NK-92 (cell line): ENCODE results near the gene TMEM204.

Experiments
- DNase-seq: peaks from one replicate; lab custom pipeline; 2025; ENCODE audit not compliant: unreplicated experiment; lab: John Stamatoyannopoulos, UW

Gene TMEM204

GRCh38 chr16:1556254-1556653, 22.8 kb downstream of the TMEM204 start:
- no peak for DNase-seq

GRCh38 chr16:1557074-1557473, 23.6 kb downstream of the TMEM204 start:
- DNase-seq: no peak

GRCh38 chr16:1557576-1557975, 24.1 kb downstream of the TMEM204 start:
- DNase-seq: no peak

GRCh38 chr16:1559446-1559975, 26.0 kb downstream of the TMEM204 start:
- DNase-seq: no peak

DNA sequence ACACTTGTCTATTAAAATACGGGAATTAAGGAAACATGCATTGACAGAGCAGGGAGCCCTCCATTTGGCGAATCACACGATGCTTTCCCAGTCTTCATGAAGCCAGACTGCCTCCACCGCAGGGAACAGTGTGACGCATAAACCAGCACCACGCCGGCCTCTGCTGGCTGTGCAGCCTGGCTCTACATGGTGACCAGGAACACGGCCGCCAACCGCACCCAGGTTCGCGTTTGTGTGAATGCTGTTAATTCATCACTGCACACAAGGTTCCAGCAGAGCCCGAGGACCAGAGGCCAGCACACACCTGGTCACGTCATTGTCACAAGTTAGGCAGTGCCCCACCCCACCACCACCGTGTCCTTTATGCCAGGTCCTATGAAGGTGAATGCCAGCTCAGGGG, 26.7 kb downstream of the TMEM204 start:
- no peak for DNase-seq

DNA sequence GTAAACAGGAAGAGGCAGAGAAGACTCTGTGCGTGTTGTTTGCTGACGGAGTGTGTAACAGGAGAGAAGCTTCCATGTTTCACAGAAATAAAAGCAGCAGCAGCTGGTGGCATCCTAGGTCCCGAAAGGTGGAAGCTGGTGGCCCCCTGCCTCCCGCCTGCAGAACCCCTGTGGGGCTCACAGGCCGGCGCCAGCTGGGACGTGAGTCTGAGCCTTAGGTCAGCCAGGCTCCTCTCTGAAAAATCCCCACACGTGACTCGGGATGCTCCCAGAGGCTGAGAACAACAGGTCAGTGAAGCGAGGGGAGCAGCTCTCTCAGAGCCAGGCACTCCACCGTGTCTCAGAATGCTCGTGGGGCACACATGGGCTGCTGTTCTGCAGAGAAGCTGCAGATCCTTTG, 27.4 kb downstream of the TMEM204 start:
- DNase-seq: no peak

GRCh38 chr16:1561266-1561665, 27.8 kb downstream of the TMEM204 start:
- no peak for DNase-seq

GRCh38 chr16:1561836-1562235, 28.4 kb downstream of the TMEM204 start:
- DNase-seq: no peak

GRCh38 chr16:1563786-1564185, 30.3 kb downstream of the TMEM204 start:
- no peak for DNase-seq

GRCh38 chr16:1564325-1564724, 30.9 kb downstream of the TMEM204 start:
- no peak for DNase-seq

DNA sequence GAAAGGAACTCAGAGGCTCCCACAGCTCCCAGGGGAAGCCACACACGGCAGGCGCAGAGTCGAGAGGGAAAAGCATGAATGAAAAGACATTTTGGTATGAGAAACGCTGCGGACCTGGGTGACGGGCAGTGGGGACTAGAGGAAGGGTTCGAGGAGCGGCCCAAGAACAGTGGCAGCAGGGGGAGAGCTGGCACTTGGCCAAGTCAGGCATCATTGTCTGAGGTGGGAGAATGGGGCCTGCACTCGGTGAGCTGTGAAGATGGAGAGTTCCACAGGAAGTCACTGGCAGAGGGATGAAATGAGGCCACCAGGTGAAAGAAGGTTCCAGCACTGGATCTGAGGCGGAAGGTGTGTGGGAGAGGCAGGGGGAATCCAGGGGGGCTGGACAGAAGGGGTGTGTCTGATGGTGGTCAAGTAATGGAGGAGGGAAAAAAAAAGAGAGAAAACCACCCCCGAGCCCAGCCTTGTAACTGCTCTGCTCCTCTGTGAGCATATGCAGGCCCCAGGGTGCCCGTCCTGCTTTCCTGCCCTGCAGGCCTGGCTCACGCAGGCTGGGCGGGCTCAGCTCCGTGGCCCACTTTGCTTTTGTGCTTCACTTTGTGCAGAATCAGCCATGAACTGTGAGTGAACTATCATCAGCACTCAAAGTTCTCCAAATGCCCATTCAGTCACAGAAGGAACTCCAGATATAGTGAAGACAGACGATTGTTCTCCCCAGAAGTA, 31.8 kb downstream of the TMEM204 start:
- DNase-seq: no peak

DNA sequence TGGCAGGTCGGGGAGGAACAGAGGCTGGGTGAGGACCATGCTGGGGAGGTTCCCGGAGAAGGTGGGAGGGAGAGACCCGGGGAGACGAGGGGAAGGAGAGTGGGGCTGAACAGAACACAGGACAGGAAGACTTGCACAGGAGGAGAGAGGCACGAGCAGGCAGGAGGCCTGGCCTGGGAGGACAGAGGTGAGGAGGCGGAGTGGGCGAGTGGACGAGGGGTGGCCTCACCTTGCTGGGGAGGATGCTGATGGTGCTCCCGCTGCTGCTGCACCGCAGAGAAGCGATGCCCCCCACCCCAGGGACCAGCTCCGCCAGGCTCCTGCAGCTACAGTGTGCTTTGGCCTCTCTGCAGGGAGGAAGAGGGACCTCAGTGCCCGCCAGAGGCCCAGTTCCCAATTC, 34.5 kb downstream of the TMEM204 start:
- no peak for DNase-seq

DNA sequence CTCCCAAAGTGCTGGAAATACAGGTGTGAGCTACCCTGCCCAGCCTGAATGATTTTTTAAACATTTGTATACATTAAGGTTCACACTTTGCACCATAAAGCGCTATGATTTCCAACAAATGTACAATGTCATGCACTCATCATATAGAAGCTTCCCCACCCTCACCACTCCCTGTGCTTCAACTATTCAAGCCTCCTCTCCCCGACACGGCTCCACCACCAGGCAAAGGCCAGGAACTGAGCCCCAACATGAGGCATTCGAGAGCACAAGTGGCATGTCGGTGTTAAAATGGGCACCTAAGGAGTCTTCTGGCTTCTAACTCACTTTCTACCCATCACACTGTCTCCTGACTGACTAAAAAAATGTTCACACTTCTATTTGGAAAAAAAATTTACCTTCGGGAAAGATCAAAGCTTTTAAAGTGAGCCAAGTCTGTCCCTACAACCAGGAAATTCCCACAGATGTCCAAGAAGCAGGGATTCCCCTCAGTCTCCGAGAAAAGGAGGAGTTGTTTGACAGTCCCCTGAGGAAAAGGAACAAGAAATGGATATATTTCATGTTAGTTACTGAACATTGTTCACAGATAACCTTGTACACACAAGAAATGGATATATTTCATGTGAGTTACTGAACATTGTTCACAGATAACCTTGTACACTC, 37.7 kb downstream of the TMEM204 start:
- no peak for DNase-seq

DNA sequence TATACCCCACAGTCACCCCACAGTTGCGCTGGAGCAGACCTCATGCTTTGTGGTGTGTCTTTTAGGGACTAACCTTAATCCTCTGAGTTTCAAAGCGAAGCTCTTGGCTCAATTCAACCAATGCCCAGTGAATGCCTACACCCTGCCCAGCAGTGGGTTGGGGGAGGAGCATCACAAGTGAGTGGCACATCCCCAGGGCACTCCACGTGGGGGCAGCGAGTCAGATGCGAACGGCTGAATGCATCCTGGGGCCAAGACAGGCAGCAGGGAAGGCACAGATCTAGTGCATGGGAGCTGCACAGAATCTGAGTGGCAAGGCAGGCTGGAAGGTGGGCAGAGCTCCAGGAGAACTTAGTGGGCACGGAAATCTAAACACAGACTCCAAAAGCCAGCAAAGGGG, 39.2 kb downstream of the TMEM204 start:
- DNase-seq: no peak

GRCh38 chr16:1573301-1573700, 39.8 kb downstream of the TMEM204 start:
- DNase-seq: no peak

- no peak for DNase-seq
Measured at GRCh38 chr16:1575578-1575977, 42.1 kb downstream of the TMEM204 start.

DNA sequence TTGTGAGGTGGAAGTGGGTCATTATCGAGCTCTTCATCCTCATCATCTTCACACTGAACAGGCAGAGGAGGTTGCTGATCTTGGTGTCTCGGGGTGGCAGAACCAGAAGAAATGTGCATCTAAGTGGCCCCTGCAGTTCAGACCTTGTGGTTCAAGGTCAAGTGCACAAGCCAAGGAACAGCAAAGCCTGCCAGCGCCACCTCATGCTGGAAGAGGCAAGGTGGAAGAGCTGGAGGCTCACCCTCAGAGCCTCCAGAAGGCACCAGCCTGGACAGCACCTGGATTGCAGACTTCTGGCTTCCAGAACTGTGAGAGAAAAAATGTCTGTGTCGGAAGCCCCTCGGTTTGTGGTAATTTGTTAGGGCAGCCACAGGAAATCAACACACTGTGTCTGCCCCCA, 45.7 kb downstream of the TMEM204 start:
- no peak for DNase-seq

DNA sequence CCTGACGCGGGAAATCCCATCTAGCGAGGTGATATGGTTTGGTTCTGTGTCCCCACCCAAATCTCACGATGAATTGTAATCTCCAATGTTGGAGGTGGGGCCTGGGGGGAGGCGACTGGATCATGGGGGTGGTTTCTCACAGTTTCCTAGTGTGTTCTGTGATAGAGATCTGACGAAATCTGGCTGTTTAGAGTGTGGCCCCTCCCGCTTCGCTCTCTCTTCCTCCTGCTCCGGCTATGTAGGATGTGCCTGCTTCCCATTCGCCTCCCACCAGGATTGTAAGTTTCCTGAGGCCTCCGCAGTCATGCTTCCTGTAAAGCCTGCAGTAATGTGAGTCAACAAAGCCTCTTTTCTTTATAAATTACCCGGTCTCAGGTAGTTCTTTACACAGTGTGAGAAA, 46.8 kb downstream of the TMEM204 start:
- no peak for DNase-seq

DNA sequence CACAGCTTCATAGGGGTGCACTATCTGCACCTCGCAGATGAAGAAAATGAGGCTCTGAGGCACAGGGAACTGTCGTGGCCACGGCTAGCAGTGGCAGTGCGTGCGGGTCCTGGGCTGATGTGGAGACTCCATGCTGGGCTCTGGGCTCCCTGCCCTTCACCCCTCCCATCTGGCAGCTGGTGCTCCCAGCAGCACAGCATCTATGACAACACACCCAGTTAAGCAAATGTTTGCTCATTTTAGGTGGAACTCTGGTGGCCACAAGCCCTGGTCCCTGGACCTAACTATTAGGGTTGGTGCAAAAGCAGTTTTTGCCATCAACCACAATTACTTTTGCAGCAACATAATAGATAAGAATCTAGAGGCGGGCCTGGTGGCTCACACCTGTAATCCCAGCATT, 47.5 kb downstream of the TMEM204 start:
- no peak for DNase-seq

DNA sequence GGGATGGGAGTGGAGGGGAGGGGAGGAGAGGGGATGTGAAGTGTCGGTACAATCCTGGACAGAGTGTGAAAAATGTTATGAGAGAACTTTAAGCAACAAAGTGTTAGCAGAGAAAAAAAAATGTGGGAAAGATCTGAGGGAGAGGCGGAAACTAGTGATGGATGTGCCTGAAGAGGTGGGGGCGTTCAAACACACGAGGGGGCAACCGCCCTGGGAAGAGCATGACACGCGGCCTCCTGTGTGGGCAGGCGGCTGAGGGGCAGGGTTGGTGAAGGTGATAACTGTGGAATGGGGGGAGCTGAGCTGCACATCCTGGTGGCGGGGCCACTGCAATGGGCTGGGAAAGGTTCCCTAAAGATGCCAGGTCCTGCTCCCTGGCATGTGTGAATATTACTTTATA, 48.3 kb downstream of the TMEM204 start:
- DNase-seq: no peak

DNA sequence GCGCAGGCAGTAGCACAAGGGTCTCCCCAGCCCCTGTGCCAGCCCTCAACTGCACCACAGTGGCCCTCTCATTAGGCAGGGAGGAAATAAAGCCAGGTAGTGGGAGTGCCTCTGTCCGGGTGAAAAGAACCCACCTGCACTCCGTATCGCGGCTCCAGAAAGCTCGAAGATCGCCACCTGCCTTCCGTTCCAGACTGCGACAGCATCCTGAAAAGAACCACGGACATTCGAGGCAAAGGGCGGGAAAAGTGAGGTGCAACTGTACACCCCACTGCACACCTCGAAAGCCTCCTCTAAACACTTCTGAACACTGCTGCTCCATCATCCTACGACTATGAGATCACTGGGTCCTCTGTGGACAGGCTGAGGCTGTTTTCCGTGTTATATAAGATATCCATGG, 49.7 kb downstream of the TMEM204 start:
- no peak for DNase-seq

GRCh38 chr16:1584926-1585484, 51.5 kb downstream of the TMEM204 start:
- no peak for DNase-seq
